Body of pancreas (tissue), 4 donors: ENCODE results near the gene IDI1.

Experiments
- POLR2A ChIP-seq, 3 donors: fragments of 450-650 bp; IDR thresholded peaks; one replicate each; pipeline ENCODE4 v1.6.1; 2016; ENCODE audit warnings: antibody characterized with exemption in 3 of 3, mild to moderate bottlenecking in 2 of 3
- TF ChIP-seq, protein P1 (sequence below), 7 experiments: fragments of 450-650 bp in 4 of 7; fragments of 200-600 bp in 3 of 7; sonication (generic) in 3 of 7; IDR thresholded peaks; one replicate each; pipeline ENCODE4 v1.5.1; 2016 to 2019; ENCODE audit warnings: antibody characterized with exemption in 7 of 7

DNA sequence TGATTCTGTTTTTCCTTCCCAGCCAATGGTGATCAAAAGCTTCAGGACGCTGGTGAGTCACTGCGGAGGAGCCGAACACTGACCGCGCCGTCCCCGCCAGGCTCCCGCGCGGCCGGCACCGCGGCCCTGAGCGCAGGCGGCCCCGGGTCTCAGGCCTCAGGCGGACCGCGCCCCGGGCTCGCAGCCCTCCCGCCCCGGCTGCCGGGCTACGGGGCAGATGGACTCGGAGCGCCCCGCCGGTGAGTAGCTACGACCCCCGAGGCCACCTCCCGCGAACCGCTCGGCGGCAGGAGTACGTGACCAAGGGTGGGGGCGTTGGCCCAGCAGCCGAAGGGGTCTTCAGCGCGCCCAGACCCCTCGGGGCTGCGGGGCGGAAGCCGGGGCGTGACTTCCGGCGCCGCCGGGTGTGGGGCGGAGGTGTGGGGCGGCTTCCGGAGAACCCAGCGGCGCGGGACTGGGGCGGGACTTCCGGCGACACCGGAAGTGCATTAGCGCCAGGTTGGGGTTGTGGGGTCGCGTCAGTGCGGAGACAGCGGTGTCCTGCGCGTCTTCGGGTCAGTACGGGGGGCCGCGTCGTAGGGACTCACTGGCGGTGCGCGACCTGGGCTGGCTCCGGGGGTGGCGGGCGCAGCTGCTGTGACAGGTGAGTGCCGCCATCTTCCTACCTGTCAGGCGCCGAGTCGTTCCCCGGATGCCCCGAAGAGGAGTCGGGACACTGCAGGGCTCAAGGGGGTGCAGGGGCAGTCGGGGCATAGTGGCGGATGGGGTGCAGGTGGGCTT, 7.6 kb upstream of the IDI1 start, which contains the start of gene WDR37:
- TF ChIP-seq, protein P1, sequence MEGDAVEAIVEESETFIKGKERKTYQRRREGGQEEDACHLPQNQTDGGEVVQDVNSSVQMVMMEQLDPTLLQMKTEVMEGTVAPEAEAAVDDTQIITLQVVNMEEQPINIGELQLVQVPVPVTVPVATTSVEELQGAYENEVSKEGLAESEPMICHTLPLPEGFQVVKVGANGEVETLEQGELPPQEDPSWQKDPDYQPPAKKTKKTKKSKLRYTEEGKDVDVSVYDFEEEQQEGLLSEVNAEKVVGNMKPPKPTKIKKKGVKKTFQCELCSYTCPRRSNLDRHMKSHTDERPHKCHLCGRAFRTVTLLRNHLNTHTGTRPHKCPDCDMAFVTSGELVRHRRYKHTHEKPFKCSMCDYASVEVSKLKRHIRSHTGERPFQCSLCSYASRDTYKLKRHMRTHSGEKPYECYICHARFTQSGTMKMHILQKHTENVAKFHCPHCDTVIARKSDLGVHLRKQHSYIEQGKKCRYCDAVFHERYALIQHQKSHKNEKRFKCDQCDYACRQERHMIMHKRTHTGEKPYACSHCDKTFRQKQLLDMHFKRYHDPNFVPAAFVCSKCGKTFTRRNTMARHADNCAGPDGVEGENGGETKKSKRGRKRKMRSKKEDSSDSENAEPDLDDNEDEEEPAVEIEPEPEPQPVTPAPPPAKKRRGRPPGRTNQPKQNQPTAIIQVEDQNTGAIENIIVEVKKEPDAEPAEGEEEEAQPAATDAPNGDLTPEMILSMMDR (IDR thresholded peaks at IDR 0.05) = no peak
- TF ChIP-seq POLR2A (IDR thresholded peaks at IDR 0.05) = peak; percentile 71 to 84 (median 81)
